Stimulated activated CD4-positive, alpha-beta T cell treated with anti-CD3 and anti-CD28 coated beads, Interleukin-4, amount 100 ng/mL, for 48 hours (primary cell): ENCODE measurements around the gene LRP5.

Experiments
- DNase-seq, 2 donors: peaks; one replicate each; pipeline ENCODE4 v3.0.0-alpha.2; 2020; ENCODE audit warnings: low read depth in 2 of 2

The LRP5 gene

DNA sequence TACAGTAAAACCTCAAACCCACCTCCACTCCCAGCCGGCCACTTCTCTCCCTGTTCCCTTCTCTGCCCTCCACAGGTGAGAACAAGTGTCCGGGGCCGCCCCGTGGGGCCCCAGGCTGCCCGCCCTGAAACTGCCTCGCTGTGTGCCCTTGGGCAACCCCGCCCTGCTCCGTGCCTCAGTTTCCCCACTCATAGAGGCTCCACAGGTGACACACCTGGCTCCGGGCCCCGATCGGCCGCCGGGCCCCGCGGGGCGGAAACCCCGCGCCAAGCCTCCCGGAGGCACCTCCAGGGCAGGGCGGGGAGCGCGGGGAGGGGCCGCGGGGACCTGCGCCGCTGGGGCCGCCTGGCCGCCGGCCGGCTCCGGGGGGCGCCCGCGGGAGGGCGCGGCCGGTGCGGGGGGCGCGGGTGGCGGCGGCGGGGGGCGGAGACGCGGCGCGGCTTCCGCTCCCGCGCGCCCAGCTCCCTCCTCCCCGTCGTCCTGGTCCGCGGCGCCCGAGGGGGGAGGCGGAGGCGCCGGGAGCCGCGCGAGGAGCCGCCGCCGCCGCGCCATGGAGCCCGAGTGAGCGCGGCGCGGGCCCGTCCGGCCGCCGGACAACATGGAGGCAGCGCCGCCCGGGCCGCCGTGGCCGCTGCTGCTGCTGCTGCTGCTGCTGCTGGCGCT is at the start of gene LRP5:
Gene LRP5 (plus strand): TSS at position 475 of the 663 bp plus-strand sequence. CDS start 124 bp downstream, at position 599.
- no peak for DNase-seq

DNA sequence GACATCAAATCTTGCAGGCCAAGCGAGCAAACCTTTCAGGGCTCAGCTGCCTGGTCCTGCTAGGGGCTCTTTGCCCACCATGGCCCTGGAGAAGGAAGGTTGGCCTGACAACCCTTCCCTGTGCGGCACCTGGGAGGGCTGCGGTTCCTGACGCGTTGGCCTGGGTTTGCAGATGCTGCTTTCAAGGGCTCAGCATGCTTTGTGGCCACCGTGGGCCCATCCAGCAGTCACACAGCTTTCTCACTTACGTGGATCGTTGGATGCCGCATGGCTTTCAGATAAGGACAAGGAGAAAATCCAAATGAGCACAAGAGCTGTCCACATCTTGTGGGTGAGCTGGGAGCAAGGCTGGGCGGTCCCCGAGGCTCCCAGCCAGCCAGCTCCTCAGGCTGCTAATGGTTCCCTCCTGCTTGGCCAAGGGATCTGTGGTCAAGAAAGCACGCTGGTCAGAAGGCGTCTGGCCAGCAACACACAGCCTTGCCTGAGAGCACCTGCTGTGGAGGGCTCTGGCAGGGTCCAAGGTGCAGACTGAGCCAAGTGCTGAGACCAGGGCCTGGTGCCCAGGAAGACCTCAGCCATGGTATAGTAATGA is 48.9 kb upstream of the LRP5 start:
- no peak for DNase-seq

DNA sequence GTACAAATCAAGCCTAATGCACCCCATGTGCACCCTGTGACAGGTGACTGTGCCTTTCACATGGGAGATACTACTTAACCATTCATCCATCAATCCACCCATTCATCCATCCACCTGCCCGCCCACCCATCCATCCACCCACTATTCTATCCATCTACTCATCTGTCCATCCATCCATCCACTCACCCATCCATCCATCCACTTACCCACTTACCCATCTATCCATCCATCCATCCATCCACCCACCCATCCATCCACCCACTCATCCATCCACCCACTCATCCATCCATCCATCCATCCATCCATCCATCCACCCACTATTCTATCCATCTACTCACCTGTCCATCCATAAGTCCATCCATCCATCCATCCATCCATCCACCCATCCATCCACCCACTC is 48.1 kb upstream of the LRP5 start:
- no peak for DNase-seq

DNA sequence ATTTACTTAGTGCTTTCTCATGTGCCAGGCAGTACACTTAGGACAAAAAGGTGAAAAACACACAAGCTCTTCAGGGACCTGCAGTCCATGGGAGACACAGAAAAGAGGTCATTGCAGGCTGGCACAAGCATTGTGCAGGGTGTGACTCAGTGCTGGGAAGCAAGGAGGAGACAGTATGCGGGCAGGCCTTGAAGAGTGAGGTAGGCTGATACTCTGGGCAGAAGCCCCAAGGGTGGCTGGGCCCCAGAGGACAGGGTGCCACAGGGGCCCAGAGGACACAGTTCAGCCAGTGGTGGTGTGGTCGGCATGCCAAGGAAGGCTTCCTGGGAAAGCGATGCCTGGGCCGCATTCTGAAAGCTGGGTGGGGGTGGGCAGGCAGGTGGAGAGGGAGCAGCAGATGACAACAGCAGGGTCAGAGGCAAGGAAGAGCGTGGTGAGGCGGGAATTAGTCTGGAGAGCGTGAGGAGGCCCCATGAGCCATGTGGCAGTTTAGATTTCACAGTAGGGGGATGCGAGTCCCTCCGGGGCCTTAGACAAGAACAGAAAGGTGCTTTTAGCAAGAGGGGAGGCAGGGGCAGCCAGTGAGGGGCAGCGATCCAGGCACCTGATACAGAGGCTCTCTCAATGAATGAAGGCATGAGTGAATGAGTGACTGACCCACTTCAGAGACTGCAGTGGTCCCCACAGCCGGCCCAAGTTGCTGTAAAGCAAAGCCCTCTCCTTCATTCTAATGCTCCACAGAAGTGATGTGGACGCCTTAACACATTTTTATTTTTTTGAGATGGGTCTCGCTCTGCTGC is 47.5 kb upstream of the LRP5 start:
- DNase-seq: no peak

DNA sequence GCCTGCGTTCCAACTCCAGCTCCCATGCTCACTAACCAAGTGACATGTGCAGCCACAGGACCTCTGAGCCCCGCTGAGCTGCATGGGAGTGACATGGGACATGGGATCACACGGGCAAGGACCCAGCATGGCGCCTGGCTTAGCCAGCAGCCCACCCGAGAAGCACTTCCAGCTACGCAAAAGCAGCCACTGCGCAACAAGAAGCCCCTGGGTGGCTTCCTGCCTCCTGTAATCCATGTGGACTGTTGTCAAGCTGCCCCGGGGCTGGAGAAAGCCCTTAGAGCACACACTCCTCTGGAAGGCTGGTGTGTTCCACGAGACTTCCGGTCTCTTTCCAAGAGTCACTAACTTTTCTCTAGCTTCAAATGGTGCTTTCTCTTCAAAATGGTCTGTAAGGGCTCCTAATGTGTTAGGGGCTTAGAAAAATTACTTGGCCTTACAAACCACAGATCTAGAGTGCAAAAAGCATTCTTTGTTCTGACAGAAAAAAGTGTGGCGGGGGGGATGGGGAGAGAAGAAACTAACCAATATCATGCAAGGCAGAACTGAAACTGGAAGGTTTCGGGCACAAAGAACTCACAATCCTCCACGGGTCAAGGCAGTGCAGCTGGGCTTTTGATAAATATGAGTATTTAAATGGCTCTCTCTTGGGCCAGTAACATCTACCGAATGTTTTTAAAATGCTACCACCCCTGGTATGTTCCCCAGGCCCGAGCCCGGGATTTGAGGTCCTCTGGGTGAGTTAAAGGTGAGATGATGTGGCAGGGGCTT is 46.1 kb upstream of the LRP5 start:
- no peak for DNase-seq

DNA sequence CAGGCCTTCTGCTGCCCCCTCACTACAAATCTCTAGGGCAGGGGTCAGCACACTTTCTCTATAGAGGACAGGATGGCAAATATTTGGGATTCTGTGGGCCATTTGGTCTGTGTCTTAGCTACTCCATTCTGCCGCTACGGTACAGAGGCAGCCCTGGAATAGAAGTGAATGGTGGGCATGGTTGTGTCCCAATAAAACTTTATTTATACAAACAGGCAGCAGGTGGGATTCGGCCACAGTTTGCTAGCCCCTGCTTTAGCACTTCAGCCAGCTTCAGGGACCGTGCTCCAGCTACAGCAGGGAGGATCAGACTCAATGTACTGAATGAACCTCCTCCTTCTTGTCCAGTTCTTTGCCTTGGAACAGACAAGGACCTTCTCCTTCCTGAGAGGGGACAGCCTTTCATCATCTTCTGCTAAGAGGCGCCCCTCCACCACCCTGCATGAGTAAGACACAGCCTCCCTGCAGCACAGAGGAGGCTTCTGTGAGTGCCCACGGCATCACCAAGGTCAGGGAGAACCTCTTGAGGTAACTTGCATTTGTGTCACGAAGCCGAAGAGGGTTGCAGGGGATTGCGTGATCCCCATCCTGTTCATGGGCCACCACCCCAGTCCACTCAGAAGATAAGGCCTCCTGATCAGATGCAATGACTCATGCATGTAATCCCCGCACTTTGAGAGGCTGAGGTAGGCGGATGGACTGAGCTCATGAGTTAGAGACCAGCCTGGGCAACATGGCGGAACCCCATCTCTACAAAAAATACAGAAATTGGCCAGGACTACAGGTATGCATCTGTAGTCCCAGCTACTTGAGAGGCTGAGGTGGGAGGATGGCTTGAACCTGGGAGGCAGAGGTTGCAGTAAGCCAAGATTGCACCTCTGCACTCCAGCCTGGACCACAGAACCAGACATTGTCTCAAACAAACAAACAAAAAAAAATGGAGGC is 45.2 kb upstream of the LRP5 start:
- DNase-seq: no peak

DNA sequence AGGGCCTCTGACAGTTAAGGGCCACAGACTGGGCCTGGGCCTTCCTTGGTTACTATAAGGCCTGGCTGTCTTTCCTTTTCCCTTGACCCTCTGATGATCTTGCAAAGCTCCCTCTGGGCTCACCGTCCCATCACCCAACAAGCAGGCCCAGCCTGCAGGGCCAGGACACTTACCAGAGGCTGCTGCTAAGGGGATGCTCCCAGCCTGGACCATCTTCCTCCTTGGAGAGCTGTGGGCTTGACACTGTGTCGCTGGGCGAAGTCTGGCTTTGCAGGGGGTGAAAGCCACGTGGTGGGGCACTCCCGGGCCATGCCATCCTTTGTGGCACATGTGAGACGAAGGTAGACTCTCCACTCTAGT is 44.5 kb upstream of the LRP5 start:
- DNase-seq: no peak

DNA sequence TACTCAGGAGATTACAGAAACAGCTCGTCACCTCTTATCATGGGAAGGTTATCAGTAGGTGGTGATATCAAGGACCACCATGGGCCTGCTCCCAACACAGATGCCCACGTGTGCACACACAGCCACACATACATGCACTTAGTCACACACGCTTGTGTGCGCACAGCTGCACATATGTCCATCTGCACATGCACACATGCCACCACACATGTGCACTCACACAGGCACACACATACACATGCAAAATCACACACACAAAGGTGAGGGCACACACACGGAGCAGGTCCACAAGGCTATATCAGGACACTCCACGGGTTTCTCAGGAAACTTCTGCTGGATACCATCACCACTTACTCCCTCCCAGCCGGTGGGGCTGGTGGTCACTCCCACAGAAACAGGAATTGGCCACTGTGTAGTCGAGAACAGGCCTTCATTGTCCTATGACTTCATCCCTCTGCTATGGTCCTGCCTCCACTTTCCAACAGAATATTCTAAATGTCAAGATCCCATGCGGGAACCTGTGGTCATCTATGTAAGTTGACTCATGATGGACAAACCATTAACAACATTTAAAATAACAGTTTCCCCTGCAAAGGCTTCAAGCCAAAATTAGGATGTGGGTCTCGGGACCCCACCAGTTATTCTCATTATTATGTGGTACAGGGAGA is 42.8 kb upstream of the LRP5 start:
- DNase-seq: no peak

DNA sequence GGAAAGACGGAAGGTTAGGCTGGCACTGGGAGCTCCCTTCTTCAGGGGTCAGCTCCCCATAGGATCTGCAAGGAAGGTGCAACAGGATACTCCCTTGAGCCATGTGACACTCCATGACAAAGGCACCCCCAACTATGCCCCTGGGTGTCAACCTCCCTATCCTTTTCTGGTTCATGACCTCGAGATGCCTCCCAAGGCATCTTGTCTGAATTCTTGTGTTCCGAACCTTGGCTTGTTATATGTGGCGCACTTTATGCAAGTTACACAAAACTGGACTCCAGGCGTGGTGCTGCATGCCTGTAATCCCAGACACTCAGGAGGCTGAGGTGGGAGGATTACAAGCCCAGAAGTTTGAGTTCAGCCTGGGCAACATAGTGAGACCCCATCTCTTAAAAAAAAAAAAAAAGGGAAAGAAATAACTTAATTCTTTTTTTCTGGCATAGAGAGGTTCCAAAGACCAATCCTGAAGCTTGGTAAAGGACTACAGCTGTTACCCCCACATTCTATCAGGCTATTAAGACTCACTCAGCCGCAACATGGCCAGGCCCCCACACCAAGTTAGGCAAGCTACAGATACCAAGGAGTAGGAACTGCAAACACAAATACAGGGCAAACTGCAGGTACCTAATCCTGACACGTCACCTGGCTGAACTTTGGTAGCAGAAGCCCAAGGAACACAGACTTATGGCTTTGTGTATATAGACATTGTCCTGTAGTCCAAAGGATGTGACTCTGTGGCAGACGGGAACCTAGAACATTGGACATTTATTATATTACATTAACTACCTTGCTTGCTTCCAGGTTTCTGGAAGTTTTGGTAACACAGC is 42.0 kb upstream of the LRP5 start:
- DNase-seq: no peak

DNA sequence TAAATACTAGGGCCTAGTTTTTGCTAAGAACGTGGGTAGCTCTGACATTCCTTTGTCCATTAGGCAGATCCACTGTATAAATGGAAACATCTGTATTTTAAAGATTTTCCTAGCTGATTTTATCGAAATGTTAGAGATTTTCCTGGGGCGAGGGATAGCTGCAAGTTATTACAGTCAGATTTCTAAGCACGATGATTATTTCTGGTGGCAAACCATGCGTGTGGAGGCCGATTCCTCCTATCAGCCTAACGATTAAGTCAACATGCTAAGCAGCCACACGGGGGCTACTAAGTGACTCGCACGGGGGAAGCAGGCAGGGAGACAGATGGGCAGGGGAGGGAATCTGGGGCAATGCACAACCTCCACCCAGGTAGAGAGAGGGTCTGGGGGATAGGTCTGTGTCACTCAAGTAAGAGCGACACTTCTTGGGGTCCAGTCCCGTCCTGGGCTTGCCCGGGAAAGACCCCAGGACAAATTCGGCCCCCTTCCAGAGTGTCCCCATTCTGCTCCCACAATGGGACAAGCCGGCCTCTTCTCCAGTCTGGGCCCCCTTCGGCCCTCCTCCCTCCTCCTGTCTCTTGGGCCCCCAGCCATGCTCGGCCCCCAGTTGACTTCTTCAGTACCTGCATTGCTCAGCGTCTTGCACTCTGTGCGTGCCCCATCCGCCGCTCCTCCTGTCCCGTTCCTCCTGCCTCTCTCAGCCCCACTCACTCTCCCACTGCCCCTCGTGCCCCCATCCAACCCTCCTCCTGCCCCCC is 41.2 kb upstream of the LRP5 start:
- DNase-seq: peak; percentile 34 to 50

DNA sequence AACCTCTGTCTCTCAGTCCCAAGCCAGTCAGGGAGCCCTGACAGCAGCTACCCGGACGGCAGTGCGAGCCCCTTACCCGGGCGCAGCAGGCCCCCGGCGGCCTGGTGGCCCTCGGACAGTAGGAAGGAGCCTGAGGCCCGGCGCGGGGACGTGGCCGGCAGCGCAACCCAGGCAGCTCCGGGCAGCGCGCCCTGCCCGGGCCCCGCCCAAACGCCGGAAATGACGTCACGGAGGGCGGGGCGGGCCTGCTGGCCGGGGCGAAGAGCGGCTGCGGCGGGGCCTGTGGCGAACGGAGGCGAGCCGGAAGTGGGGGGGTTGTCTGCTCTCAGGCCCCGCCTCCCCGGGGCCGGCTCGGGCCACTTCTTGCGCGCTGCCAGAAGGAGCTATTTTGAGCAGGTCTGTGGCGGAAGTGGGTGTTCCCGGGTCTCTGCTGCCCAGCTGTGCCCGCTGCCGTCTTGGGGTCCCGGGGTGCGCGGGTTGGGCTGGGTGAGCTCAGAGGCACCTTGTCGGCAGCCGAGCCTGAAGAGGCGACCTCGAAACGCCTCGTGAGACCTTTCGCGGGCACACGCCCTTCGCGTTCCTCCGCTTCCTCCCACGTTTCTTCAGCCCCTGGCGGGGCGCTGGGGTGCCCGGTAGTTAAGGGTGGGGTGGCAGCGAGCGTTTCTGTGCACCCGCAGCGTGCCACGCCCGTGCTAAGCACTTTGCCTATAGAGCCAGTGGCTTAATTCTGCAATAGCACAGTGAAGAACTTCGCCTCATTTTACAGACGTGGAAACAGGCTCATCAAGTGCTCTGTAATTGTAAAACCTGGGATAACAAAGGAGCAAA is 40.4 kb upstream of the LRP5 start, which contains the start of gene C11orf24:
Gene C11orf24 (minus strand): TSS at position 193 of the 828 bp plus-strand sequence. CDS start 8,206 bp downstream, outside the sequence.
- peak; percentile 92 to 93 for DNase-seq

DNA sequence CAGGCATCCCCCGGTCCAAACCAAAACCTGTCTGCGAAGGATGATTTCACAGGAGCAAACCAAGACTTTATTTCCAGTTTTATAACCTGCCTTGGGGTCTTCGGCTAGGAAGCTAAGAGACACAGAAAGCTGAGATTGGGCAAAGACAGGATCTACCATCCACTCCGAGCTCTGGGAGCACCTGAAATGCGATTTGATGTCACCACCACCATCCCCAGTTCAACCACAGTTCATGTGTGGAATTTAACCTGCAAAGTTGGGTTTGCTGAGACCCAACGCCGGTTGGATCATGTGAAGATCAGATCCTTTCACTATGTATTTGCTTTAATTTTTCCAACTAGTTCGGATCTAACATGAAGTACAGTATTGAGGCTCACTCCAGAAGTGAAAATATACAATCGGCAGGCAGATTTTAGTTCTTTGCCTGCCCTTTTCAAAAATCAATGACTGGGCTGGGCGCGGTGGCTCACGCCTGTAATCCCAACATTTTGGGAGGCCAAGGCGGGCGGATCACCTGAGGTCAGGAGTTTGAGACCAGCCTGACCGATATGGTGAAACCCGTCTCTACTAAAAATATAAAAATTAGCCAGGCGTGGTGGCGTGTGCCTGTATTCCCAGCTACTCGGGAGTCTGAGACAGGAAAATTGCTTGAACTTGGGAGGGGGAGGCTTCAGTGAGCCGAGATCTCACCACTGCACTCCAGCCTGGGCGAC is 39.2 kb upstream of the LRP5 start:
- DNase-seq: no peak

DNA sequence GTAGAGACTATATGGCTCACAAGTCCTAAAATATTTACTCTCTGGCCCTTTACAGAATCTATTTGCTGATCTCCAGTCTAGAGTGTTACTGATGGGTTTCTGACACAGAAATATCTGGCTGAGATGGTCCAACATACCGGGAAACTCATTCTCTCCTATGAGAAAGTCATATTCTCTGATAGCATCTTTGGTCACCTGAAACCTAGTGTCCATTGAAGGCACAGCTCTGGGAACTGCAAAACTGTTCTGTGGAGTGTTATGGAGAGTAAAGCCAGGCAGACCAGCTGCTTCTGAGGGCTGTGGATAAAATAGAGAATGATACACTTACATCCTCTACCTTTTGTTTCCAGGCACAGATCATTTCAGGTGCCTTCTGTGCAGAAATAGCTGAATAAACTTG is 38.1 kb upstream of the LRP5 start:
- no peak for DNase-seq

DNA sequence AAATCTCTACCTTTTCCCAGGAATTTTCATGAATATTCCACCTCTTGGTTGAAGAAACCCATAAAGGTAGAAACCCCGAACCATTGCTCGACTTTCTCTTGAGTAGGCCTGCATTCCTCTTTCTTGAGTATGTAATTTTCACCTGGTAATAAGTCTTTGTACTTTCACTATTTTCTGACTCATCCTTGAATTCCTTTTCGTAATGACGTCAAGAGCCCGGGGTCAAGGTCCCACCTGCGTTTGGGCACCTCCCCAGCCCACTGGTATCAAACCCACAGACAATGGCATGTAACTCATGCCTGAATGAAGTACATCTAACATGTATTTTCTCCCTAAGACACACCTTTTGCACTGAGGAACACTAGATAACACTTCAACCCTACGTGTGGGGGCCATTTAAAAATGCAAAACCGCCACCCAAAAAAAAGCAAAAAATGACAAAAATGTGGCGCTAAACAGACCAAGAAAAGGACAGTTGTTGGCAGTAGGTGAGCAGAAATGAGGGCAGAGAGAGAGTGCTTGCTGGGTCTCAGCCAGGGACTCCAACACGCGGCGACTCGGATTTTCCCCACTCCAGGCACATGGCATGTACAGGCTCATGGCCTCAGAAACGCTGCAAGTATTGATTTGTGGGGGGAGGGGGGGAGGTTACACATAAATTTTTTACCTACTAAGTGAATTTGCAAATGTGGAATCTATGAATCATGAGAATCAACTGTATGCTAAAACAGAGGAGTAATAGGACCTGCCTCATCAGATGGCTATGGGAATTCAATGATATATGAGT is 36.5 kb upstream of the LRP5 start:
- peak in 1 of 2 donors; percentile 38 for DNase-seq

DNA sequence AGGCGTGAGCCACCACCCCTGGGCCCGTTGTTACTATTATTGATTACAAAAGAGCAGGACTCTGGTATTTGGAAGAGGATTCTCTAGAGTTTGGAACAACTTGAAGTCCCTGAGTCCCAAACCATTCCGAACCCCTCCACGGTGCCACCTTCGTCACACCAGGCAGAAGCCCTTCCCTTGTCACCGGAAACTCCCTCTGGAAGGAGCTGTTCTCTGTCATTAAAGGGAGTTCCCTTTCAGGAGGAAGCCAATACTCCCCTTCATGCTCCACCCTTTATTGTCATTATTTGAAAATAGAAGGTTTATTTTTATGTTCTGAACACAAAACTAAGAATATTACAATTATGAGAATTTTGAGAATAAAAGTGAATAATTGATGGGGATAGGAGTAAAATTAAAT is 35.5 kb upstream of the LRP5 start:
- no peak for DNase-seq

DNA sequence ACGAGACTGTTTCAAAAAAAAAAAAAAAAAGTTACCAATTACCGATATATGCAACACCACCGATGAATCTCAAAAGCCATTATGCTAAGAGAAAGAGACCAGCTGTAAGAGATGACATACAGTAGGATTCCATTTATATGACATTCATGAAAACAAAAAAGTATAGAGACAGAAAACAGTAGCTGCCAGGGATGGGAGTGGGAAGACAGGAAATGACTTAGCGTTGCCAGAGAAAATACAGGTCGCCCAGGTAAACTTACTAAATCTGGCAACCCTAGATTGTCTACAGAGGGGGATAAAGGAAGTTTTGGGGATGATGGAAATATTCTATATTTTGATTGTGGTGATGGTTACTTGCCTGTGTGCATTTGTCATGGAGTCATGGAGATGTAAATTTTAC is 32.7 kb upstream of the LRP5 start:
- DNase-seq: no peak
